Measurements from ENCODE around the gene ANKRD23. TPM values are rescaled to one million over a fixed set of nuclear protein-coding genes. Genes with fewer than 3 reads are reported as not detected.

ANKRD23 gene
- total RNA-seq, 2 experiments from 2014 or later = 6.2 to 10.4 TPM

GRCh38 chr2:96788442-96789244, 55.2 kb downstream of the ANKRD23 start:
- ATAC-seq (ENCODE audit: poor library complexity) (no peak), DNase-seq (no peak)
- intact Hi-C loops (cut with DNase I, micrococcal nuclease) = no loop called here
- no peak overlapping the region for H3K27ac ChIP-seq (ENCODE audit: low read depth in 1 of 2, low read length in 2 of 2)
- POLR2A ChIA-PET = no interaction called here
- Mint-ChIP-seq H3K27ac (no peak overlapping the region), H3K4me3 (no peak overlapping the region), H3K9me3 (no peaks in the 10 kb centered on the region), H3K27me3 (no peaks in the 10 kb centered on the region), H3K4me1 (ENCODE audit: low read depth) (no peaks in the 10 kb centered on the region), H3K36me3 (ENCODE audit: low read depth) (no peaks in the 10 kb centered on the region)
- no peaks in the 10 kb centered on the region for H3K4me1 ChIP-seq (ENCODE audit: insufficient read depth, low read length)
- TF ChIP-seq CTCF (IDR thresholded peaks at IDR 0.05) = no peak
- CTCF ChIA-PET = no interaction called here
- H3K4me3 ChIP-seq (ENCODE audit: low read length) = no peak overlapping the region
- H3K9me3 ChIP-seq (ENCODE audit: control insufficient read depth in 1 of 2, insufficient read depth in 1 of 2, low read length in 2 of 2) = no peaks in the 10 kb centered on the region
- no peaks in the 10 kb centered on the region for H3K36me3 ChIP-seq (ENCODE audit: insufficient read depth, low read length)
- no peaks in the 10 kb centered on the region for H3K27me3 ChIP-seq (ENCODE audit: control insufficient read depth in 1 of 2, insufficient read depth in 2 of 2, low read length in 2 of 2)

Small RNA genes lying within 50 kb of the gene (microRNA-seq; reads per million reads assigned to microRNA genes)
- not detected for gene MIR3127 (ENCODE audit: borderline microRNAs expressed, borderline replicate concordance)

Other genes with a start within 250 kb of the ANKRD23 start
- gene KANSL3, start 205.7 kb downstream of the ANKRD23 start, total RNA-seq = 10 to 100 TPM; 54.4 to 61.8 TPM
- gene FER1L5, start 201.3 kb downstream of the ANKRD23 start, total RNA-seq = not detected
- 1 to 10 TPM; 1.1 to 1.8 TPM for gene LMAN2L, start 104.0 kb downstream of the ANKRD23 start, total RNA-seq
- 1 to 10 TPM; 7.0 to 7.1 TPM for gene CNNM4, start 83.1 kb downstream of the ANKRD23 start, total RNA-seq
- 10 to 100 TPM; 48.7 to 53.5 TPM for gene CNNM3, start 27.8 kb downstream of the ANKRD23 start, total RNA-seq
- 10 to 100 TPM; 17.2 to 18.3 TPM for gene ANKRD39, start 14.0 kb upstream of the ANKRD23 start, total RNA-seq
- 10 to 100 TPM; 55.8 to 56.8 TPM for gene SEMA4C, start 26.1 kb upstream of the ANKRD23 start, total RNA-seq
- under 1 TPM; 0.20 to 0.96 TPM for gene FAM178B, start 142.6 kb upstream of the ANKRD23 start, total RNA-seq

Measured in CD4-positive, alpha-beta T cell (primary cell).